Measurements from ENCODE around the gene MAST4. TPM values are rescaled to one million over a fixed set of nuclear protein-coding genes. Genes with fewer than 3 reads are reported as not detected.
A peak's percentile ranks its signal among the peaks of the same experiment; 100 is the strongest.

The MAST4 gene
- total and polyA plus RNA-seq, 2 of the 13 experiments (the other 11 are each of a cell fraction or from before 2014, with no cell fraction given), result 3.4 to 3.7 TPM

DNA sequence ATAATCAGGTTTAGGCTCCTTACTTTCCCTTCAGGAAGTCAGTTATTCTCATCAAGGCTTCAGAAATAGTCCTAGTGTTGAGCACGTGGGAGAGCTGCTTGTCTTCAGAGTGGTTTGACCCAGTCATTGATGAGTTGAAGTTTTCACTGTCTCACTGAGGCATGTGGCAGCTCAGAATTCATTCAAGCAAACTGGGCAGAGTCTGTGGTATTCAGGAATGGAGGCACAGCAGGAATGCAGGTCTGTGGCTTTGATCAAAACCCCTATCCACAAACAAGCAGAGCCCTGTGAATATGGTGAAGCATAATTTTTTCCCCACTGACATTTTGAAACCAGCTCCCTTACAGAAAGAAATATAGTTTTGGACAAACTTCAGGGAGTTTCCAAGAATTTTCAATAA, 393.1 kb downstream of the MAST4 start:
- H4K20me1 ChIP-seq (ENCODE audit: insufficient read depth, low read length), result no peaks in the 10 kb centered on the region
- H3K27ac ChIP-seq (ENCODE audit: extremely low read length, insufficient read depth, low read length), result no peak overlapping the region
- no peaks in the 10 kb centered on the region for H3K79me2 ChIP-seq (ENCODE audit: insufficient read depth, low read length)
- ATAC-seq (no peak), FAIRE-seq (no peak), DNase-seq (ENCODE audit: low spot score) (peak; percentile 45)
- in situ Hi-C loops (cut with HindIII; ENCODE audit: extremely low pct_ligation_motif_present, low pct_unique_long_range_greater_than_20kb) (loop anchor here (10.0 kb wide), 1 partner anchor 216 kb away; no protein-coding TSS in a partner anchor), intact Hi-C loops (cut with micrococcal nuclease; ENCODE audit: unreplicated experiment) (loop anchor here (2.0 to 5.0 kb wide), 3 partner anchors 16 to 162 kb away; no protein-coding TSS in a partner anchor)
- no peaks in the 10 kb centered on the region for H3K9me3 ChIP-seq (ENCODE audit: low read length)
- H3K9ac ChIP-seq (ENCODE audit: insufficient read depth, low read depth, low read length), result no peak overlapping the region
- ChIA-PET POLR2A (no interaction called here), CTCF (ENCODE audit: low intra/inter-chr PET ratio, low total read pairs) (no interaction called here)
- no peak overlapping the region for H2AFZ ChIP-seq (ENCODE audit: low read length)
- no peaks in the 10 kb centered on the region for H3K27me3 ChIP-seq (ENCODE audit: control insufficient read depth in 1 of 2, insufficient read depth in 2 of 2, low read length in 2 of 2)
- no peaks in the 10 kb centered on the region for H3K36me3 ChIP-seq (replicated peaks in 1 of 2; ENCODE audit: control insufficient read depth in 1 of 2, insufficient read depth in 2 of 2, low read length in 2 of 2)
- BruUV-seq (replicated peaks), result no TSS peak
- no peak overlapping the region for H3K4me2 ChIP-seq (ENCODE audit: low read depth, low read length)
- TF ChIP-seq ZNF224 (CRISPR knock-in tag; IDR thresholded peaks at IDR 0.05), result no peak
- TF ChIP-seq HNRNPLL (IDR thresholded peaks at IDR 0.05; ENCODE audit: low read depth, low read length, poor library complexity, severe bottlenecking), result no peak
- no peak for TF ChIP-seq TCF7 (IDR thresholded peaks at IDR 0.05; ENCODE audit: low read depth)
- TF ChIP-seq ZNF383 (CRISPR knock-in tag; IDR thresholded peaks at IDR 0.05; ENCODE audit: borderline replicate concordance), result no peak
- no peak for TF ChIP-seq YEATS2 (CRISPR knock-in tag; IDR thresholded peaks at IDR 0.05; ENCODE audit: borderline replicate concordance)
- H3K4me1 ChIP-seq (ENCODE audit: insufficient read depth, low read length), result peaks cover 45% of the 10 kb centered on the region
- 0% methylated on average over 1 of the region's 1 CpG for WGBS (ENCODE audit: low lambda C conversion rate)
- no peak overlapping the region for H3K4me3 ChIP-seq (replicated peaks in 1 of 3; ENCODE audit: insufficient read depth in 1 of 3, low read depth in 2 of 3, low read length in 3 of 3)

DNA sequence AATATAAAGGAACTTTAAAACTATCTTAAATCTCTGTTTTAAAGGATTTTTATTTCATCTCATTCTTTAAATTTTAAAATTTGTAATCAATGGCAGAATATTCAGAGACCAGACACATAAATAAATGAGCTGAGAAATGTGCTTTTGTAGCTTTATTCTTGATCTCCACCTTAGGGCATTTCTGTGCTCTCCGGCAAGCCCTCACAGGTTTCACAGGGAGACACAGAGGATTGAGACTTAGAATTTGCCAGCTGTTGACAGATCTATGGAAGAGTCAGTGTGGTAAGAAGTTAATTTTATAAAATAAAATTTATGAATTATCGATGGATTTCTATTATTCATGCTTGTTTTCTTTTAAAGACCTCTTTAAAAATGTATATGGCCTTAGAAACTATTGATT, 393.6 kb downstream of the MAST4 start:
- no peak overlapping the region for H2AFZ ChIP-seq (ENCODE audit: low read length)
- 94% methylated on average over 2 of the region's 2 CpGs for WGBS (ENCODE audit: low lambda C conversion rate)
- CTCF ChIA-PET (ENCODE audit: low intra/inter-chr PET ratio, low total read pairs), result no interaction called here
- no TSS peak for BruUV-seq (replicated peaks)
- no peak overlapping the region for H3K4me3 ChIP-seq (replicated peaks in 1 of 3; ENCODE audit: insufficient read depth in 1 of 3, low read depth in 2 of 3, low read length in 3 of 3)
- no peaks in the 10 kb centered on the region for H4K20me1 ChIP-seq (ENCODE audit: insufficient read depth, low read length)
- in situ Hi-C loops (cut with HindIII; ENCODE audit: extremely low pct_ligation_motif_present, low pct_unique_long_range_greater_than_20kb) (loop anchor here (10.0 kb wide), 1 partner anchor 215 kb away; no protein-coding TSS in a partner anchor), intact Hi-C loops (cut with micrococcal nuclease; ENCODE audit: unreplicated experiment) (loop anchor here (2.0 to 5.0 kb wide), 4 partner anchors 15 to 161 kb away; no protein-coding TSS in a partner anchor)
- TF ChIP-seq ZFP36 (IDR thresholded peaks at IDR 0.05; ENCODE audit: borderline replicate concordance, low read depth, low read length, partially characterized antibody), result no peak
- TF ChIP-seq, protein P1, sequence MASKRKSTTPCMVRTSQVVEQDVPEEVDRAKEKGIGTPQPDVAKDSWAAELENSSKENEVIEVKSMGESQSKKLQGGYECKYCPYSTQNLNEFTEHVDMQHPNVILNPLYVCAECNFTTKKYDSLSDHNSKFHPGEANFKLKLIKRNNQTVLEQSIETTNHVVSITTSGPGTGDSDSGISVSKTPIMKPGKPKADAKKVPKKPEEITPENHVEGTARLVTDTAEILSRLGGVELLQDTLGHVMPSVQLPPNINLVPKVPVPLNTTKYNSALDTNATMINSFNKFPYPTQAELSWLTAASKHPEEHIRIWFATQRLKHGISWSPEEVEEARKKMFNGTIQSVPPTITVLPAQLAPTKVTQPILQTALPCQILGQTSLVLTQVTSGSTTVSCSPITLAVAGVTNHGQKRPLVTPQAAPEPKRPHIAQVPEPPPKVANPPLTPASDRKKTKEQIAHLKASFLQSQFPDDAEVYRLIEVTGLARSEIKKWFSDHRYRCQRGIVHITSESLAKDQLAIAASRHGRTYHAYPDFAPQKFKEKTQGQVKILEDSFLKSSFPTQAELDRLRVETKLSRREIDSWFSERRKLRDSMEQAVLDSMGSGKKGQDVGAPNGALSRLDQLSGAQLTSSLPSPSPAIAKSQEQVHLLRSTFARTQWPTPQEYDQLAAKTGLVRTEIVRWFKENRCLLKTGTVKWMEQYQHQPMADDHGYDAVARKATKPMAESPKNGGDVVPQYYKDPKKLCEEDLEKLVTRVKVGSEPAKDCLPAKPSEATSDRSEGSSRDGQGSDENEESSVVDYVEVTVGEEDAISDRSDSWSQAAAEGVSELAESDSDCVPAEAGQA (IDR thresholded peaks at IDR 0.05; ENCODE audit: low read depth), result no peak
- TF ChIP-seq, protein P1 (CRISPR knock-in tag; IDR thresholded peaks at IDR 0.05; ENCODE audit: borderline replicate concordance), result no peak
- TF ChIP-seq, protein P2, sequence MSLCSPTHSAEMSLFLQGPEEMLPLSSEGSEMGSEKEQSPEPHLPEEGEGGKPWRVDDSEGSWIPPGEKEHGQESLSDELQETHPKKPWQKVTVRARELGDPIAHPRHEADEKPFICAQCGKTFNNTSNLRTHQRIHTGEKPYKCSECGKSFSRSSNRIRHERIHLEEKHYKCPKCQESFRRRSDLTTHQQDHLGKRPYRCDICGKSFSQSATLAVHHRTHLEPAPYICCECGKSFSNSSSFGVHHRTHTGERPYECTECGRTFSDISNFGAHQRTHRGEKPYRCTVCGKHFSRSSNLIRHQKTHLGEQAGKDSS (CRISPR knock-in tag; IDR thresholded peaks at IDR 0.05; ENCODE audit: borderline replicate concordance, low read depth), result no peak
- no peak for TF ChIP-seq ZNF790 (CRISPR knock-in tag; IDR thresholded peaks at IDR 0.05; ENCODE audit: borderline replicate concordance)
- TF ChIP-seq RFXAP (CRISPR knock-in tag; IDR thresholded peaks at IDR 0.05; ENCODE audit: borderline replicate concordance), result no peak
- no peak for TF ChIP-seq PTBP1 (IDR thresholded peaks at IDR 0.05; ENCODE audit: low read depth, low read length, poor library complexity, severe bottlenecking)
- POLR2A ChIA-PET, result no interaction called here
- no peaks in the 10 kb centered on the region for H3K36me3 ChIP-seq (replicated peaks in 1 of 2; ENCODE audit: control insufficient read depth in 1 of 2, insufficient read depth in 2 of 2, low read length in 2 of 2)
- no peak overlapping the region for H3K4me2 ChIP-seq (ENCODE audit: low read depth, low read length)
- H3K9me3 ChIP-seq (ENCODE audit: low read length), result no peaks in the 10 kb centered on the region
- H3K79me2 ChIP-seq (ENCODE audit: insufficient read depth, low read length), result no peaks in the 10 kb centered on the region
- no peak for FAIRE-seq
- ATAC-seq, result no peak
- peaks cover 50% of the 10 kb centered on the region for H3K4me1 ChIP-seq (ENCODE audit: insufficient read depth, low read length)
- H3K27me3 ChIP-seq (ENCODE audit: control insufficient read depth in 1 of 2, insufficient read depth in 2 of 2, low read length in 2 of 2), result no peaks in the 10 kb centered on the region
- no peak overlapping the region for H3K9ac ChIP-seq (ENCODE audit: insufficient read depth, low read depth, low read length)
- no peak for DNase-seq (ENCODE audit: low spot score)
- no peak overlapping the region for H3K27ac ChIP-seq (ENCODE audit: extremely low read length, insufficient read depth, low read length)

Measured in HepG2 (cell line).